NCI-H1436 (cell line): ENCODE measurements around the gene JAML.

Experiments
- DNase-seq: peaks from one replicate; lab custom pipeline; 2025; lab: John Stamatoyannopoulos, UW

Gene JAML

DNA sequence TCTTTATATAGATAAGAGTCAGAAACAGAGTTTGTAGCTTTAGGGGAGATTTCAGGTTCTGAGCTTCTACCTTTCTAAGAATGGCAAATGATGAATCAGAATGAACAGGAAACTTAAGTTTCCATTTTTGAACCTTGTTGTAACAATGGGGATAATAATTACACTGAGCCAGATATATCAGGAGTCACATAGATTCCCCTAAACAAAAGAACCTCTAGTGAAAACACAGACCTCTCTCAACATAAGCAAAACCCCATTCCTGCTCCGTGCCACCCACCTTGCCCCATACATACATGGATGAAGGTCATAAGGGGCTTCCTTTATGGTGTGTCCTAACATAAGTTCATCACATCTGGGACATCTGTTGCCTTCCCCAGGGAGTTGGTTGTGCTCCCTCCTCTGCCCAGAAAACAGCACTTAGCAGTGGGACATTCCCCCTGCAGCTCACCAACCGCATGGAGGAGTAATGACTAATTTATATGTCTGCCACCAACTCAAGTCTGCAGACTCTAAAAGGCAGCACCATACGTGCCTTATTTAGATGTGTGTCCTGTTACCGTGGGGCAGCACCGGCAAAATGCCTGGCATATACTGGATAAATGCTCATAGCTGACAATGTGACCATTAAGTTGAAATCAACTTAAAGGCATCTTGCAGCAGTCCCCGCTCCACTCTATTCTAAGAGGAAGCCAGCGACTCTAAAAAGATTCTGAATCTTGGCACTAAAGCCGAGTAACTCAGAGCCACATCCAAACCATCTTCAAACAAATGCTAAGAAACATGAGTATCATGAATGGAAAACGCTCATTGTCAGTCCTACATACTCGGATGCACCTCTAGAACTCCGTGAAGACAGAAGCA, 8.0 kb downstream of the JAML start:
- DNase-seq: no peak

DNA sequence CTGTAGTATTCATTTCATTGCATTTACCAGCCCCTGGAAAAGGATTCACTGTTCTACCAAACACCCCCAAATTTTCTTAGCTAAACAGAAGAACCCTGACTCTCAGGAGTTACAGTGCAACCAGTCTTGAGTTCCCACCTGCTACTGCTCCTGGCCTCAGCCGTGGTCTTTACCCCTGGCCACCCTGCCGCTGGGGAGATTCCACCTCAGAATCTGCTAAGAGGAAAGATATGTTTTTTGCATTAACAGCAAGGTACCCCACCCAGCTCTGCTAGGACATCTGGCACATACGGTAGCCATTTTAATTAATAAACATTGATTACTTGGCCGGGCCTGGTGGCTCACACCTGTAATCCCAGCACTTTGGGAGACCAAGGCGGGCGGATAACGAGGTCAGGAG, 9.0 kb downstream of the JAML start:
- DNase-seq: no peak

DNA sequence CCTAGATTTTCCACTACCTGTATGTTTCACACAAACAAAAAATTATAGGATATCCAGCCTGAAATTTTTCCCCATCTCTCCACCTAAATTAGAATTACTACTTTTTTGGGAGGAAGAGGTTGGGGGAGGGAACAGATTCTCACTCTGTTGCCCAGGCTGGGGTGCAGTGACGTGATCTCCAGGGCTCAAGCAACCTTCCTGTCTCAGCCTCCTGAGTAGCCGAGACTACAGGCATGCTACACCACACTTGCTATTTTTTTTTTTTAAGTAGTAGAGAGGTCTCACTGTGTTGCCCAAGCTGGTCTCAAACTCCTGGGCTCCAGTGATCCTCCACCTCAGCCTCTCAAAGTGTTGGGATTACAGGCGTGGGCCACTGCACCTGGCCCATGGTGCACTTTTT, 9.5 kb downstream of the JAML start:
- no peak for DNase-seq

DNA sequence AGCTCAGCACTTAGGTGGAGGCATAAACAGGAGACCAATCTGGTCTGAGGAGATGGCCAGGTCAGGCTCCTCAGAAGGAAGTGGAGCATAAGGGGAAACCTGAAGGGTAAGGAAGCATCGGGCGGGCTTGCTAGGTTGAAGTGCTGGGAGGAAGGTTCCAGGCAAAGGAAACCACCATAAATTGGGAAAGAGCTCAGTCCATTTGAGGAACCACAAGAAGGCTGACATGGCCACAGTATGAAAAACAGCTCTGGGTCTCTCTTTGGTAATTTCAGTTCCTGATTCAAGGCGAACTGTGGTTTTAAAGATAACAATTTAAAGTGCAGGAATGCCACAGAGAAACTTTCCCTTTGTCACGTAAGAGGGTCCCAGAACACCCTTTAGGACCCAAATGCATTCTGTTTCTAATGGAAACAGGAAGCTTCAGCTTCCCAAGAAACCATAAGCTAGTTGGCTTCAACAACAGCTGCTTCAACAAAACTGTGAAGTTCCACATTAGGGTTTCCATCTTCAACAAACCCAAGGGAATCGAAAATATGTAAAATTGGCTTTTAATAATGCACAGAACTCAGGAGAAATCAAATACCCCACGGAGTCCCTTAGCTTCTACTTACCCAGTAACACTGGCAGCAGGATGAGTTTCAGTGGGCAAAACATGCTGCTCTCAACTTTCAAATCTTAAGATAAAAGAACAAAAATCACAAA, 10.4 kb downstream of the JAML start:
- no peak for DNase-seq

DNA sequence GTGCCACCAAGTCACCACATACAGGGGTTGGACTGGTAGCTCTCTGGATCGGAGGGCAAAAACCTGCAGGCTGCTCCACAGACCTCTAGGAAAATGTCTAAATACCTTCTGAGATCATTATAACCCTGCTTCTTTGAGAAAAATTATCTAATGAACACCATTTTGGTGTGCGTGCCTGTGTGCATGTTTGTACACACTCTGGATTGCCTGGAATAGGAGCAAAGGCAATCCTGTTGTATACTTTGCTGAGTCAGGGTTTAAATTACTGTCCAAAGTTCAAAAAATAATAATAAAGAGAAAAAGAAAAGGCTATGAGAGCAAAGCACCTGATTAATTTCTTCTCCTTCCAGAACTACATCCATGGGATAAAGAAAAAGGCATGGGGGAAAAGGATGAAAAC, 11.0 kb downstream of the JAML start:
- DNase-seq: no peak

DNA sequence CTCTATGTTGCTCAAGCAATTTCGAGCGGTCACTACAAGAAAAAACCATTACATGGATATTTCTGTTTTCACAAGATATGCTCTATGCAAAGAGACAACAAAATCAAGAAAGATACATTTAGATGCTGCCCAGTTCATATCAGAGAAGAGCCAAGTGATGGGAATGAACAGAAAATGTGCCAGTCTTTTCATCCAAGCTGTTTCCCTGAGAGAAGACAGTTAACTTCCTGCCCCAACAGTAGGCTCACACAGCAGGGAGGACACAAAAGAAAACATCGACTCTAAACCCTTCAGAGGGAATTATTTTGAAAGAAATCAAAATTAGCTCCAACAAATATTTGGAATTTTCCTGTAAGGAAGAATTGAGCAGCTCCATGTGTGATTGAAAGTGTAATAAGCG, 11.6 kb downstream of the JAML start:
- DNase-seq: no peak

DNA sequence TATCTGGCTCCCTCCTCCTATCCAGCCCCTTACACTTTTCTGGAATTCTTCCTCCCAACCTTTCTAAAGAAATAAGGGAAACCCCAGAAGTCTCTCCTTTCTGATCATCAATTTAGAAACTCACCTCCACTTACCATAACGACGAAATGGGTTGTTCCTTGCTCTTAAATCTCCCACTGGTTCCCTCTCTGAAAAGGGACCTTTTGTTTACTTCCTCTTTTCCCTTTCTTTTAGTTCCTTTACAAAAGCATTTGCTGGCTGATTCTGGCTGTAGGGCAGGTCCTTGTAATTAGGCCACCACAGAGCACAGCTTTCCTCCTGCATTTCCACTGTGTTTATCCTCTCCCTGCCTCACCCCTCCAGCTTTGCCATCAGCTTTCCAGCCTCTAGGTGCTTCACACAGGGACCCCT, 12.0 kb downstream of the JAML start:
- no peak for DNase-seq

DNA sequence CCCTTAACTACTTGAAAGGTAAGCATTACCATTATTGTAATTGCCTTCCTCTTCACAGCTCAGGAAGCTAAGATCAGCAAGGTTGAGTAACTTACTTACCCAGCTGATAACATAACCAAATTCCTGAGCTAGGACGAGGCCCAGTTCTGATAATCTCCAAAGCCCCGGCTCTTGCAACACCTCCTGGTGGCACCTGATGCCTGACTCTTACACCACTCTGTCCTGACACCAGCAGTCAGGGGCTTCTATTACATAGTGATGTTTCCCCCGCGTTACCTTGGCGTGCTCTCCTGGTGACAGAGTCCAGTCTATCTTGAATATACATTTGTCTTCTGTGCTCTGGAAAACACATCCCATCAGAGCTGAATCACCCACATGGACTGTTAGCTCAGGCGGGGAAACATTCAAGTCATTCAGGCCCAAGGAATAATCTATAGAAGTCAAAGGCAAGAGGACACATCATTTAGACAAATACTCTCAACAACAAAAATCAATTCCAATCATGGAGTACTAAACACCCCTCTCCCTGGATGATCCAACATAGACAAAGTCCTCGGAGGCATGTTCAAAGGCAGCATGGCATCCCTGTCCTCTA, 12.6 kb downstream of the JAML start:
- no peak for DNase-seq

DNA sequence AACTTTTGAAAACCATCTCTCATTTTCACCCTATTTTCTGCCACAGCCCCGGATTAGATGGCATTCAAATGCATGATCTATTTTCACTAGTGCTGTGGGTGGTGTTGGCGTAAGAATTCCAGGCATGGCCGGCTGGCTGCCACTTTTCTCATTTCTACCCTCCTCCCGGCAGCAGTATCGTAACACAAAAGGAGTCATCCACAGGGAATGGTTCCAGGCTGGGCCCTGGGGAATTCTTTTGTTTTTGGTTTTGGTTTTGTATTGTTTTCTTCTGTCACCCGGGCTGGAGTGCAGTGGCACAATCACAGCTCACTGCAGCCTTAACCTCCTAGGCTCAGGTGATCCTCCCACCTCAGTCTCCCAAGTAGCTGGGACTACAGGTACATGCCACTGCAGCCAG, 13.8 kb downstream of the JAML start:
- no peak for DNase-seq

DNA sequence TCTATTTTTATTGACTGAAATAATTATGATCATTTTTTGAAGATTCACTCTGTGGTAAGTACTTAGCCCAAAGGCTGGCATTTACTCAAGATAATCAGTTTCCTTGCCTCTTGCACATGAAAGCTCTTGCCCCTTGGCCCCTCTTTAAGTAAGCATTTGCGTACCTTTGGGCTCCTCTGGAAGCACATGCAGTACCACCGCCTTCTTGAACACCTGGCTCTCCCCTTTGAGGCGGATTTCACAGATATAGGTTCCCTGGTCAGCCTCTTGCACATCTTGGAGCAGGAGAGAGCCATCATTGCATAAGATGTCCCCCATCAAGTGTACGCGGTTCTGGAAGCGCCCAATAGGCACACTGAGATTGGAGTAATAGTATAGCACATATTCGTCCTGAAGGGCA, 14.5 kb downstream of the JAML start:
- DNase-seq: no peak

DNA sequence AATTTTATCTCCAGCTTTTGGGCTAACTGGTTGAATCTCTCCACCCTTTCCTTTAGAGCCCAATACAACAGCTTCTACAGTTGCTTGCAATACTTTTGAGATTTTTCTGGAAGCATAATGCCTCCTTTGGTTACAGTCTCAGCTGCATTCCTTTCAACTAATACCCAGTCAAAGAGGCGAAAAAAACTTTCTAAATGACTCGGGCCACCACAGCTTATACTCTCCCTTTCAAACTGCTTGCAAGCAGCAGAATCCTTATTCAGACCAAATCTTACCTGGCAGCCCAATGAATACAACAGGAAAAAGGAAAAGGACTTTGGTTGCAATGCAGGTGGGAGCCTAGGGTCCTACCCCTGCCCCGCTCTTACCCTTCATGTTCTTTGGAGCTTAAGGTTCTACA, 15.8 kb downstream of the JAML start:
- no peak for DNase-seq

DNA sequence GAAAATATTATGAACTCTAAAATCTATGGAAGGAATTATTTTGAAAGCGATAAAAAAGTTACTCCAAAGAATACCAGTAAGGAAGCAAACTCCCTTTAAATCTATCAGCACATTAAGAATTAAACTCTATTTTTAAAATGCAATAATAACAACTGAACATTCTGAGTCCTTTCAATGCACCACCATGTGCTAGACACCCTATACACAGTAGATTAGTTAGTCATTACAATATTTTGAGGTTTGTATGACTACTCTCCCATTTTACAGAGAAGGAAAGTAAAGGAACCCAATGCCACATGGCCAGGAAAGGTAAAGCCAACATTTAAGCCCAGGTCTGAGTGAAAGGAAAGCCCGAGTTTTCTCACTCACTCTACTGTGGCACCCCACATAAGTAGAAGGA, 17.7 kb downstream of the JAML start:
- no peak for DNase-seq

DNA sequence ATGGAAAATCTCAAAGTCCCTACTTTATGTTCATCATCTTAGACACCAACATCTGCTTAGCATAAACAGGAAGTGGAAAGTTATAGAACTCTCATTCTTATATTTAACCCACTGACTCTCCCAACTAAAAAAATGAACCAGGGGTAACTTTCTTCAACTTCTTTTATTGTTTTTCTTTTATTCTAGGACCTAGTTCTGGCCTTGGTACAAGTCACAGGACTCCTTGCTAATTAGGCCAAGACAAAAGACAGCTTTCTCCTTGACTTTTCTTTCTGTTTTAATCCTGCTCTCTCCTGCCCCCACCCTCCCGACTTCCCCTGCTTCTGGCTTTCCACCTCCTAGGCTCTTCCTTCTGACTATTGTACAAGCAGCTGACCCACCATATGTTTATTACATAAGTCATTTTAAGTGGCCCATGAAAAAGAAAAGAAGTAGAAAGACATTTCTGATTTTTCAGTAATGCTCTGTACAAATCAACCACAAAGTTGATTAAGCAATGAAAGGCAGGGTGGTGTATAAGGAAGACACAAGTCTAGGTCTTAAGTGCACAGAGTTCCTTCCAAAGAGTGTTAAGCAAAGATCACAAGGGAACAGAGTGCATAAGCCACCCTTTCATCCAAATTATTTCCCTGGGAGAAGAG, 18.3 kb downstream of the JAML start:
- no peak for DNase-seq

DNA sequence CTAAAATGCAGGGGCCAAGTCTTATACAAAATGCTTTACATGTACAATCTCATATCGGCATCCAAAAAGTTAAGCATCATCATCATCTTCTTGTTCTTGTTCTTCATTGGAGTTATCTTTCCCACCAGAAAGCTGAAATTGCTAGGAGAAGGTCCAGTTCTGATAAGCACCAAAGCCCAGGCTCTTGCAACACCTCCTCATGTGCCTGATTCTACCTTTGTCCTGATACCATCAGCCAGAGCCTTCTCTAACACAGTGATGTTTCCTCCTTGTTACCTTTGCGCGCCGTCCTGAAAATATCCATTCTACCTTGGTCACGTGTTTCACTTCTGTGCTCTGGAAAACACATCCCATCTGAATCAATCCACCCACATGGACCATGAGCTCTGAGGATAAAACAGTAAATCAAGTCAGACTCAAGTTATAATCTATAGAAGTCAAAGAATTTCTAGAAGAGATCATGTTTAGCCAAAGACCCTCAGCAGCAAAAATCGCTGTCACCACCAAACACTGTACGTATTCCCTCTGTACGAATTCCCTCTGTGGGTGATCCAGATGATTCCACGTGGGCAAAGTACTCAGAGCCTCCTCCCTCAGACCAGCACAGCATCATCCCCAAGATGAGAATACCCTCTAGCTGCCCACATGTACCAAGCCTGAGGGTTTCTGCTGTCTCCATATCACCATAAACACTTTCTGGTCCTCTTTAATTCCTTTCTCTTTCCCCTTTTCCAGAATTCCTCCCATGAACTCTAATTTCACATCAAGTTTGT, 19.0 kb downstream of the JAML start:
- no peak for DNase-seq

DNA sequence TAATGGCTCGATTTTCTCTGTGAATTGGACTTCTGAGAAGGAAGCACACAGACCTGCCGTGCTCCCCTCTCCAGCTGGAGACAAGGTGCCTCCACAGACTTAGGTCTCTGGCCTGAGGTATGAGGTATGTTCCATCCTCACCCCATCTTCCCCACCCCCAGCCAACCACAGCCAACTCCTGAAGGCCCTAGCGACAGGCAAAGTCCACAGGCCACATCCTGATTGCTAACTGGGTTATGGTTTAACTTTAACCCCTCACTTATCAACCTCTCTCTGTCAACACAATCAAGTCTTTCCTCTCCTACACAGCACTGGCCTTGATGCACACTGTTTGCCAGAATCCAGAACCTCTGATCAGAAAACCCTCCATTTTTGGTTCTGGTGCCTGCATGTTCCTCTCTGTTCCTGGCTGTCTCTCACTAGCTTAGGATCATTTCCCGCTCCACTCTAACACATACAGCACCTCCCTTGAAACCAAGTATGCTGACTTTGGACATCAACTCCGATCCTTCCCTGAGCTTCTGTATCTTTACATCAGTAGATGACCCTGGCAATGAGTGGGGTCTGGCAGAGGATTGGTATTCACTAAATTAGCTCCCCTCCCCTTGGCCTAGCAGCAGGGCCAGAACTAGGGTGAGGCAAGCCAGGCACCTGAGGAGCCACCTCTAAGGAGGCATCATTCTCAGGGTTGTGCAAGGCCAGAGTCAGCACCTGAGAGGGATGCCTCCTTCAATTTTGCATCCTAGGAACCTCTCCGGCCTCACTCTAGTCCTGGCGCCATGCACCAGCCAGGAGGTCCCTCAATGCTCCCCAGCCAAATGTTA, 22.0 kb downstream of the JAML start:
- DNase-seq: no peak

DNA sequence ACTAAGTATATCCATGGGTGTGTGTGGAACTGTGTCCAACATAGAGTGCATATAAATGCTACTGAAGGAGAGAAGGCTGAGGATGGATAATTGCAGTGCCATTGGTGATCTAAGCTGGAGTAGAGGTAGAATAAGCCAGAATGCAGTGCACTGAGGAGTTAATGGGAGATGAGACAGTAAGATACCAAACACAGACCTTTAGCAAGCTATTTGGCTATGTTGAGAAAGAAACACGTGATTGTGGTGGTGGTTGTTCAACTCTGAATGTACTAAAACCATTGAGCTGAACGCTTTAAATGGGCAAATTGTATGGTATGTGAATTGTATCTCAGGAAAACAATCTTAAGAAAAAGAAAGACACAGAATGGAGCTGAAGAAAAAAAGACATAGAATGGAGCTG, 22.8 kb downstream of the JAML start:
- DNase-seq: no peak

DNA sequence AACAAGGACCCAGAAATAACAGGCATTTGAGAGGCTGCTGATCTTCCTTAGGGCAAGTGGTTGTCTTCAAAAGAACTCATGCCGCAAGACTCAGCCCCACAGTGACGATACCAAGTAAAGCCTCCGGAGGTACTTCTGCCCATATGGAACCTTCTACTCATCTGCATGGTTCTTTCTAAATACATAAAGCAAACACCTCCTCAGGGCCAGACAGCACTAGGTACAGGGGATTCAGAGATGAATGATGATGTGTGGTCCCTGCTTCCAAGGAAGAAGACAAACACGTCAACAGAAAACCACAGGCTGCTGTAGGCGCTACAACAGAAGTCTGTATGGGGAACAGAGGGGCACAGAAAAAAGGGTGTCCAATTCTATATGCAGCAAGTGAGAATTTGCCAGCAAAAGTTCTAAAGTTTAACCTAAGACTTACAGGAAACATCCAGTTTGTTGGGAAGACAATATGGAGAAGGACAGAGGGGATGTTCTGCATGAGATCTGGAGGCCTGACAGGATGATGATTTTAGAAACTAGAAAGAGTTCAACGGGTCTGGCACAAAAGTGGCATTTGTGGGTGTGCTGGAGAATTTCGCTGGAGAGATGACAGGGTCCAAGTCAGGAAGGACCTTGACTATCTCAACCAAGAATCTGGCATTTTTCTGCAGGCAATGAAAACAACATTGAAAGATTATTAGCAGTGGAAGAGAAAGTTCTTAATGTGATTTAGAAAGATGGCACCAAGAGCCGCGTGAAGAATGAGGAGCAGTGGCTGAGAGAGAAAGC, 23.7 kb downstream of the JAML start:
- no peak for DNase-seq

DNA sequence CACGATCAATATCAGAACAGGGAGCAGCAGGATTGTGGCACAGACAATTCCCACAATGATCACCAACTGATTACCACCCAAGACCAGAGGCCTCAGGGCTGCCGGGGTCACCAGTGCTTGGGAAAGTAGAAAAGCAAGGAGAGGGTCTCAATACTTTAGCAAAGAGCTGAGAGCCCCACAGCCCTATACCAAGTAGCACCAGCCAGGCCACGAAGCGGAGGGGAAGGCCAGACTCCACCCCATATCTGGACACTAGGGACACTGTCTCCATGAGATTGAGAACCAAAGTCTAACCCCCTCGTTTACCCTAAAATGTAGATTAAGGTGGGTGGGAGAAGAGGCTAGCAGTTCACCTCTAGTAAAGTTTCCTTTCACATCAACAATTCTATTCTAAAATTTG, 24.3 kb downstream of the JAML start:
- no peak for DNase-seq

DNA sequence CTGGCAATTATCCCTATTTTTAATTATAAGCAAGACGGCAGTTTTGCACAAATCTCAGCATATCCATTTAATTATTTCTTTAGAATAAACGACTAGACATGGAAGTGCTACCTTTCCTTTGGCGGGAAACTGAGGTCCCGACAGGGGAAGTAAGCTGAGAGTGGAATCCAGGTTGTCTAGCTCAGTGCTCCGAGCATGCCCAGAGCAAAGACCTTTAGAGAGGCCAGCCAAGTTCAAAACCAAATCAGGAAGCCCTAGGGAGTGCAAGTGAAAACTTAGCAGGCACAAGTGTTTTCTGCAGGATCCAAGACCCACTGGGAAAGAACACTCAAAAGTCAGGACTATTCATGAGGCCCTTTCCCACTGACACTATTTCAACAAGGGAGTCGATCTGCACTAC, 25.7 kb downstream of the JAML start:
- no peak for DNase-seq

DNA sequence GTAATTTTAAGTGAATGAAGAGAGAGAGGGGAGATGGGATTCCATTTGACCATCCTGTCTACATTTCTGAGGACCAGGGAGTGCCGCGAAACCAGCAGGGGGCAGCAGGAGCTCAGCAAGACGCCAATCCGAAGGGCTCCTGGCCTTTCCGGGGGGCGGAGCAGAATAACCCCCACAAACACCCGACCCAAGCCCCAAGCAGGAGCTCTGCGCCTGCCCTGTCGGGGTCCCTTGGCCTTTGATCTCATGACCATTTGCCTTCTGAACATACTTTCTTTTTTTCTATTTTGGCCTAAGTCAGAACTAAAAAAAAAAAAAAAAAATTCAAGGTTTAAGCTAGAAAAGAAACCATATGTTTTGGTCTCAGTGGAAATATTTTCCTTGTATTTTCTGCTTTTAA, 26.4 kb downstream of the JAML start:
- DNase-seq: peak; percentile 39
